Parathyroid adenoma (tissue), 2 donors: ENCODE data around the gene IFT43.

Experiments used
- H2AFZ ChIP-seq: fragments of 300-600 bp; sonication (generic); one replicate; pipeline ENCODE4 v1.7.0; 2017; ENCODE audit warnings: antibody characterized with exemption, mild to moderate bottlenecking
- H3K27ac ChIP-seq: fragments of 300-600 bp; sonication (generic); one replicate; pipeline ENCODE4 v1.7.0; 2017
- H3K27me3 ChIP-seq: fragments of 300-600 bp; sonication (generic); one replicate; pipeline ENCODE4 v1.7.0; 2017; ENCODE audit warnings: low read length; ENCODE audit not compliant: control insufficient read depth, insufficient read depth
- H3K36me3 ChIP-seq: fragments of 300-600 bp; sonication (generic); one replicate; pipeline ENCODE4 v1.7.0; 2017; ENCODE audit warnings: low read length; ENCODE audit not compliant: control insufficient read depth, insufficient read depth
- H3K4me1 ChIP-seq: fragments of 300-600 bp; sonication (generic); one replicate; pipeline ENCODE4 v1.7.0; 2017; ENCODE audit warnings: control low read depth
- H3K4me2 ChIP-seq: fragments of 300-600 bp; sonication (generic); one replicate; pipeline ENCODE4 v1.7.0; 2017; ENCODE audit warnings: low read length
- H3K4me3 ChIP-seq: fragments of 300-600 bp; sonication (generic); one replicate; pipeline ENCODE4 v1.7.0; 2017; ENCODE audit warnings: low read depth, low read length
- H3K79me2 ChIP-seq: fragments of 300-600 bp; sonication (generic); one replicate; pipeline ENCODE4 v1.7.0; 2017; ENCODE audit warnings: control low read depth
- H3K9ac ChIP-seq: fragments of 300-600 bp; sonication (generic); one replicate; pipeline ENCODE4 v1.7.0; 2017; ENCODE audit warnings: mild to moderate bottlenecking
- H3K9me3 ChIP-seq: fragments of 300-600 bp; sonication (generic); one replicate; pipeline ENCODE4 v1.7.0; 2017; ENCODE audit warnings: low read length; ENCODE audit not compliant: control insufficient read depth
- TF ChIP-seq, protein P1 (sequence below): fragments of 300-600 bp; sonication (generic); IDR thresholded peaks from one replicate; pipeline ENCODE4 v1.7.0; 2017; ENCODE audit warnings: antibody characterized with exemption, mild to moderate bottlenecking
- donor health status: primary hyperparathyroidism.

IFT43 gene

DNA sequence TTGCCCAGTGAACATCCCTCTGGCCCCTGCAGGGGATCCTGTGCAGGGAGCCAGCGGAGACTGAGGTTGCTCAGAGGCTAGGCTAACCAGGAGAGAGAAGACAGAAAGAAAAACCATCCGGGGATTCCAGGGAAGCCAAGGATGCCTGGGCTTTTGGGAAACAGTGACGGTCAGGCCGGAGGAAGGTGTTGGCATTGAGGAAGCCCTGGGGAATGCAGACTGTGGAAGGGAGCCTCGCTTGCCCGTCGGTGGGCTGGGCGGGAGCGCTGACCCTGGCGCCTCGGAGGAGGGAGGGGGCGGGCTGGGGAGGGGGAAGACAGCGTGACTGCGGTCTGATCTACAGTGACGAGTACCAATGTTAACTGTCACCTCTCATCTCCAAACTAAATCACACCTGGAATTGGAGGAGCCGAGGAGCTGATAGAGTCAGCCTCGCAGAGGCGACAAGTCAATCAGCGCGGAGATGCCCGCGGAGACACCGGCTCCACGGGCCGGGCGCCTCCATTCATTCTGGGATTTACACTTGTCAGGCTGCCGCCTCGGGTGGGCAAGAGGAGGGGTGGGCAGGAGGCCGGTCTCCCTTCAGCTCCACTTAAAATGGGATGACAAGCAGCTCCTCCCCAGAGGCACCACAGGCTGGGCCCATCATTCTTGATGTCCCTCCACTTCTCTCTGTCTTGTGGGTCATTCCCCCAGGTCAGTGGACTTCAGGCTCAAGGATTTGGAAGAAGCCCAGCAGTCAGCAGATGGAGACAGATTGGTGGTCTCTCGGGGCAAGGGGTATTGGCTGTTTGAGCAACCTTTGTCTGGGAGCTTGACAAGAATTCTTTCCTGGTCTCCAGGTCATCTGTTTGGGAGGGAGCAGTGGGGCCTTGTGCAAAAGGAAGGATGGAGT is 145.8 kb downstream of the IFT43 start:
- Histone ChIP-seq H3K9ac (no peak overlapping the region), H3K27me3 (no peaks in the 10 kb centered on the region), H3K36me3 (no peaks in the 10 kb centered on the region), H3K79me2 (no peaks in the 10 kb centered on the region), H2AFZ (no peak overlapping the region), H3K4me3 (no peak overlapping the region), H3K4me2 (no peak overlapping the region), H3K27ac (no peak overlapping the region), H3K9me3 (no peaks in the 10 kb centered on the region), H3K4me1 (no peaks in the 10 kb centered on the region)
- TF ChIP-seq, protein P1, sequence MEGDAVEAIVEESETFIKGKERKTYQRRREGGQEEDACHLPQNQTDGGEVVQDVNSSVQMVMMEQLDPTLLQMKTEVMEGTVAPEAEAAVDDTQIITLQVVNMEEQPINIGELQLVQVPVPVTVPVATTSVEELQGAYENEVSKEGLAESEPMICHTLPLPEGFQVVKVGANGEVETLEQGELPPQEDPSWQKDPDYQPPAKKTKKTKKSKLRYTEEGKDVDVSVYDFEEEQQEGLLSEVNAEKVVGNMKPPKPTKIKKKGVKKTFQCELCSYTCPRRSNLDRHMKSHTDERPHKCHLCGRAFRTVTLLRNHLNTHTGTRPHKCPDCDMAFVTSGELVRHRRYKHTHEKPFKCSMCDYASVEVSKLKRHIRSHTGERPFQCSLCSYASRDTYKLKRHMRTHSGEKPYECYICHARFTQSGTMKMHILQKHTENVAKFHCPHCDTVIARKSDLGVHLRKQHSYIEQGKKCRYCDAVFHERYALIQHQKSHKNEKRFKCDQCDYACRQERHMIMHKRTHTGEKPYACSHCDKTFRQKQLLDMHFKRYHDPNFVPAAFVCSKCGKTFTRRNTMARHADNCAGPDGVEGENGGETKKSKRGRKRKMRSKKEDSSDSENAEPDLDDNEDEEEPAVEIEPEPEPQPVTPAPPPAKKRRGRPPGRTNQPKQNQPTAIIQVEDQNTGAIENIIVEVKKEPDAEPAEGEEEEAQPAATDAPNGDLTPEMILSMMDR: no peak

GRCh38 chr14:76133103-76133502 is 147.5 kb downstream of the IFT43 start:
- Histone ChIP-seq H3K9ac (no peak overlapping the region), H3K36me3 (no peaks in the 10 kb centered on the region), H3K9me3 (no peaks in the 10 kb centered on the region), H2AFZ (no peak overlapping the region), H3K4me1 (peaks cover 3% of the 10 kb centered on the region), H3K27ac (no peak overlapping the region), H3K79me2 (no peaks in the 10 kb centered on the region), H3K4me3 (no peak overlapping the region), H3K4me2 (no peak overlapping the region), H3K27me3 (no peaks in the 10 kb centered on the region)
- TF ChIP-seq, protein P1: no peak
